GM12801 (cell line): Measurements from ENCODE around the gene FRRS1L.

ENCODE experiments used
- CTCF ChIP-seq: IDR thresholded peaks from one replicate; pipeline ENCODE4 v1.5.1; 2011; ENCODE audit warnings: control low read depth; ENCODE audit not compliant: insufficient read length; ENCODE audit errors: extremely low read depth

FRRS1L gene

GRCh38 chr9:109145051-109145450 is 22.0 kb downstream of the FRRS1L start:
- no peak for TF ChIP-seq CTCF

GRCh38 chr9:109143881-109144562 is 23.0 kb downstream of the FRRS1L start:
- TF ChIP-seq CTCF: no peak

- TF ChIP-seq CTCF: no peak
Observed at GRCh38 chr9:109141375-109141774, 25.7 kb downstream of the FRRS1L start.

GRCh38 chr9:109139851-109140250 is 27.2 kb downstream of the FRRS1L start:
- TF ChIP-seq CTCF: no peak

GRCh38 chr9:109138421-109138820 is 28.6 kb downstream of the FRRS1L start:
- TF ChIP-seq CTCF: no peak

GRCh38 chr9:109134167-109134578 is 32.9 kb downstream of the FRRS1L start:
- TF ChIP-seq CTCF: no peak

GRCh38 chr9:109133533-109133932 is 33.5 kb downstream of the FRRS1L start:
- no peak for TF ChIP-seq CTCF

- no peak for TF ChIP-seq CTCF
Observed at GRCh38 chr9:109132567-109133021, 34.5 kb downstream of the FRRS1L start.
